HEK293 (cell line): ENCODE measurements around the gene RPSA.

Experiments
- CTCF ChIA-PET: fragments of 350-600 bp; formaldehyde crosslinking; extraction: SDS; loops from one replicate; lab custom pipeline; 2021; ENCODE audit warnings: antibody characterized with exemption; lab: Yijun Ruan, JAX
- POLR2A ChIA-PET: fragments of 300-600 bp; formaldehyde crosslinking; extraction: SDS; loops from one replicate; lab custom pipeline; 2020; ENCODE audit warnings: antibody characterized with exemption, inconsistent platforms; lab: Yijun Ruan, JAX
- H3K27ac ChIP-seq: fragments of 200-500 bp; sonication (Bioruptor generic); 2 replicates; pipeline ENCODE4 v1.5.1; 2014; ENCODE audit warnings: low read depth, low read length, control low read depth, inconsistent platforms; ENCODE audit errors: extremely low read depth
- H3K36me3 ChIP-seq, 2 experiments: fragments of 200-500 bp in 1 of 2; sonication (Bioruptor generic) in 1 of 2; 1 replicate in 1 of 2; 2 replicates in 1 of 2; pipeline ENCODE4 v1.5.1; 2014 to 2017; ENCODE audit warnings: inconsistent platforms in 2 of 2, low read length in 2 of 2; ENCODE audit not compliant: control insufficient read depth in 2 of 2, insufficient read depth in 1 of 2
- H3K4me1 ChIP-seq: fragments of 200-500 bp; sonication (Bioruptor generic); 2 replicates; pipeline ENCODE4 v1.5.1; 2014; ENCODE audit warnings: mild to moderate bottlenecking, low read length, inconsistent platforms; ENCODE audit not compliant: control insufficient read depth, insufficient read depth
- H3K4me3 ChIP-seq: 2 replicates; pipeline ENCODE4 v1.5.1; 2011; ENCODE audit warnings: low read depth, mild to moderate bottlenecking, control low read depth, low read length, moderate library complexity
- H3K9me3 ChIP-seq: fragments of 200-500 bp; sonication (Bioruptor generic); 2 replicates; pipeline ENCODE4 v1.5.1; 2014; ENCODE audit warnings: low read depth, low read length, inconsistent platforms; ENCODE audit not compliant: control insufficient read depth, insufficient read depth
- CTCF ChIP-seq: fragments of 450-650 bp; formaldehyde crosslinking; IDR thresholded peaks from 2 replicates; pipeline ENCODE4 v1.5.1; 2016; ENCODE audit warnings: missing biosample characterization, missing genetic modification characterization
- KLF1 ChIP-seq: fragments of 450-650 bp; formaldehyde crosslinking; IDR thresholded peaks from 2 replicates; pipeline ENCODE4 v1.5.1; 2016; ENCODE audit warnings: missing biosample characterization, missing genetic modification characterization
- MYNN ChIP-seq: fragments of 450-650 bp; formaldehyde crosslinking; IDR thresholded peaks from 2 replicates; pipeline ENCODE4 v1.5.1; 2016; ENCODE audit warnings: missing biosample characterization, missing genetic modification characterization, borderline replicate concordance
- OVOL3 ChIP-seq: fragments of 450-650 bp; formaldehyde crosslinking; IDR thresholded peaks from 2 replicates; pipeline ENCODE4 v1.5.1; 2016; ENCODE audit warnings: missing biosample characterization, missing genetic modification characterization
- SALL2 ChIP-seq: fragments of 450-650 bp; formaldehyde crosslinking; IDR thresholded peaks from 2 replicates; pipeline ENCODE4 v1.5.0; 2017; ENCODE audit warnings: missing biosample characterization, mild to moderate bottlenecking, missing genetic modification characterization, borderline replicate concordance
- SCRT1 ChIP-seq: fragments of 450-650 bp; formaldehyde crosslinking; IDR thresholded peaks from 2 replicates; pipeline ENCODE4 v1.5.1; 2016; ENCODE audit warnings: missing biosample characterization, missing genetic modification characterization, borderline replicate concordance
- SCRT2 ChIP-seq: fragments of 450-650 bp; formaldehyde crosslinking; IDR thresholded peaks from 2 replicates; pipeline ENCODE4 v1.5.1; 2016; ENCODE audit warnings: missing biosample characterization, missing genetic modification characterization
- ZFP41 ChIP-seq: fragments of 450-650 bp; formaldehyde crosslinking; IDR thresholded peaks from 2 replicates; pipeline ENCODE4 v1.5.1; 2016; ENCODE audit warnings: missing biosample characterization, missing genetic modification characterization, borderline replicate concordance
- ZNF140 ChIP-seq: fragments of 450-650 bp; formaldehyde crosslinking; IDR thresholded peaks from 2 replicates; pipeline ENCODE4 v1.5.1; 2016; ENCODE audit warnings: missing biosample characterization, missing genetic modification characterization
- ZNF2 ChIP-seq: fragments of 450-650 bp; formaldehyde crosslinking; IDR thresholded peaks from 2 replicates; pipeline ENCODE4 v1.5.1; 2016; ENCODE audit warnings: missing biosample characterization, missing genetic modification characterization
- ZNF23 ChIP-seq: fragments of 450-650 bp; formaldehyde crosslinking; IDR thresholded peaks from 2 replicates; pipeline ENCODE4 v1.5.1; 2016; ENCODE audit warnings: missing biosample characterization, missing genetic modification characterization, borderline replicate concordance
- ZNF292 ChIP-seq: fragments of 450-650 bp; formaldehyde crosslinking; IDR thresholded peaks from 2 replicates; pipeline ENCODE4 v1.5.1; 2016; ENCODE audit warnings: low read depth, missing biosample characterization, missing genetic modification characterization, borderline replicate concordance
- ZNF416 ChIP-seq: fragments of 450-650 bp; formaldehyde crosslinking; IDR thresholded peaks from 2 replicates; pipeline ENCODE4 v1.5.1; 2016; ENCODE audit warnings: missing biosample characterization, missing genetic modification characterization
- ZNF449 ChIP-seq: fragments of 450-650 bp; formaldehyde crosslinking; IDR thresholded peaks from 2 replicates; pipeline ENCODE4 v1.5.1; 2017; ENCODE audit warnings: missing biosample characterization, mild to moderate bottlenecking, missing genetic modification characterization, moderate library complexity
- ZNF530 ChIP-seq: fragments of 450-650 bp; formaldehyde crosslinking; IDR thresholded peaks from 2 replicates; pipeline ENCODE4 v1.5.1; 2016; ENCODE audit warnings: low read depth, missing biosample characterization, missing genetic modification characterization
- ZNF549 ChIP-seq: fragments of 450-650 bp; IDR thresholded peaks from 2 replicates; pipeline ENCODE4 v1.5.1; 2018; ENCODE audit warnings: missing biosample characterization, missing genetic modification characterization, mild to moderate bottlenecking, inconsistent platforms, moderate library complexity
- ZNF558 ChIP-seq: fragments of 450-650 bp; formaldehyde crosslinking; IDR thresholded peaks from 2 replicates; pipeline ENCODE4 v1.5.1; 2016; ENCODE audit warnings: missing biosample characterization, missing genetic modification characterization
- ZNF610 ChIP-seq: fragments of 450-650 bp; formaldehyde crosslinking; IDR thresholded peaks from 2 replicates; pipeline ENCODE4 v1.5.1; 2016; ENCODE audit warnings: missing biosample characterization, missing genetic modification characterization, borderline replicate concordance
- ZNF623 ChIP-seq: fragments of 450-650 bp; formaldehyde crosslinking; IDR thresholded peaks from 2 replicates; pipeline ENCODE4 v1.5.1; 2016; ENCODE audit warnings: missing biosample characterization, missing genetic modification characterization
- ZNF629 ChIP-seq: fragments of 450-650 bp; formaldehyde crosslinking; IDR thresholded peaks from 2 replicates; pipeline ENCODE4 v1.5.1; 2017; ENCODE audit warnings: missing biosample characterization, missing genetic modification characterization
- ZNF654 ChIP-seq: fragments of 450-650 bp; formaldehyde crosslinking; IDR thresholded peaks from 2 replicates; pipeline ENCODE4 v1.5.1; 2016; ENCODE audit warnings: low read depth, missing biosample characterization, missing genetic modification characterization
- TF ChIP-seq, protein P1 (sequence below): fragments of 450-650 bp; formaldehyde crosslinking; IDR thresholded peaks from 2 replicates; pipeline ENCODE4 v1.5.1; 2016; ENCODE audit warnings: missing biosample characterization, missing genetic modification characterization
- TF ChIP-seq, protein P2 (sequence below): fragments of 450-650 bp; formaldehyde crosslinking; IDR thresholded peaks from 2 replicates; pipeline ENCODE4 v1.5.1; 2016; ENCODE audit warnings: missing biosample characterization, missing genetic modification characterization
- TF ChIP-seq, protein P3 (sequence below): fragments of 450-650 bp; formaldehyde crosslinking; IDR thresholded peaks from 2 replicates; pipeline ENCODE4 v1.5.1; 2016; ENCODE audit warnings: missing biosample characterization, missing genetic modification characterization
- TF ChIP-seq, protein P4 (sequence below): fragments of 450-650 bp; formaldehyde crosslinking; IDR thresholded peaks from 2 replicates; pipeline ENCODE4 v1.5.1; 2017; ENCODE audit warnings: missing biosample characterization, missing genetic modification characterization

The RPSA gene

DNA sequence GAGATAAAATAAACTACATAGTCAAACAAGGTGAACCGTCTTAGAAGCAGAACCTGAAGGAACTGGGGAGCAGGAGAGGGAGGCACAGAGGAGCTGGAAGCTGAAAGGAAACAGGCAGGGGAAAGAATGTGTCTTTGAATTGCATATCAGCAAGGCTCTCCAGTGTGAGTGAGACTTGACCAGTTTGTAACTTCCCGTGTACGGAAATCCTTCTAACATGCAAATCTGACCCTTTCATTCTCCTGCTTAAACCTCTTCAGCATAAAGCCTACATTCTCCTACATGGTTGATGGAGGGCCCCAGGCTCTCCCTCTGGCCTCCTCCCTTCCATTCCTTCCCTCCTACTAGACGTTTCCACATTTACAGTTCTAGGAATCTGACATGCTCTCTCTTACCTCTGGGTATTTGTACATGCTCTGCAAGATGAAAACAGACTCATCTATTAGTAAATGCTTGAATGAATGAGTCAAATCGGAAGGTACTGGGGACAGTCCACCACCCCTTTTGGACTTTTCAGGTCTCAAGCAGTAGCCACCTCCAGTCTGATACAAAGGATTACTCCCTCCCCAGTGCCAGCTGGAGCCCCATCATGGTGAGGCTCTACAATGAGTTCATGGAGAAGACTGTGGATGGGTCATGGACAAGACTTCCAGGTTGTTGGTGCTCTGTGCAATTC lies 29.4 kb upstream of the RPSA start (continued):
- TF ChIP-seq, protein P1, sequence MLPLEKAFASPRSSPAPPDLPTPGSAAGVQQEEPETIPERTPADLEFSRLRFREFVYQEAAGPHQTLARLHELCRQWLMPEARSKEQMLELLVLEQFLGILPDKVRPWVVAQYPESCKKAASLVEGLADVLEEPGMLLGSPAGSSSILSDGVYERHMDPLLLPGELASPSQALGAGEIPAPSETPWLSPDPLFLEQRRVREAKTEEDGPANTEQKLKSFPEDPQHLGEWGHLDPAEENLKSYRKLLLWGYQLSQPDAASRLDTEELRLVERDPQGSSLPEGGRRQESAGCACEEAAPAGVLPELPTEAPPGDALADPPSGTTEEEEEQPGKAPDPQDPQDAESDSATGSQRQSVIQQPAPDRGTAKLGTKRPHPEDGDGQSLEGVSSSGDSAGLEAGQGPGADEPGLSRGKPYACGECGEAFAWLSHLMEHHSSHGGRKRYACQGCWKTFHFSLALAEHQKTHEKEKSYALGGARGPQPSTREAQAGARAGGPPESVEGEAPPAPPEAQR = no peak
- no peak for TF ChIP-seq ZNF654 (tag by site-specific recombination)
- no peak for TF ChIP-seq SALL2

DNA sequence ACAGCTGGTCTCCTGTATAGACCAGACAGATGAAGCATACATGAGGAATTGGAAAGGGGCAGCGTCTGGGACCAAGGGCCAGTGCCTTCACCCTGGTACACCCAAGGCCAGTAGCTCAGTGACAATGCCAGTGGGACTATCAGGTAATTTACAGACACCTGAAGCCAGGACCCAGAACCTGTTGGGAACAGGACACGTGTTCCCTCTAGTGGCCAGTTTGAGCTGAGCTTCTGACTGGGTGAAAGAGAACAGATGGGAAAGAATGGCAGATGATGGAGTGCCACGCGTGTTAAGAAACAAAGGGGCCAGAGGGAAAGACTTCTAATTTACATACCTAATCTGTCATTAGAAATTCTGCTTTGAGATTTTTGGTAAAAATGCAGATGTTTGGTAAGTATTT lies 28.4 kb upstream of the RPSA start:
- Histone ChIP-seq H3K36me3 (no peaks in the 10 kb centered on the region), H3K9me3 (no peaks in the 10 kb centered on the region), H3K4me1 (no peaks in the 10 kb centered on the region), H3K4me3 (no peak overlapping the region), H3K27ac (no peak overlapping the region)
- ChIA-PET CTCF (interaction anchor here (0.6 to 2.0 kb wide), 15 partner anchors 9 to 395 kb away, joined by 3 to 7 read pairs (median 3); partner anchors contain the start of gene RPSA), POLR2A (interaction anchor here (1.2 kb wide), 1 partner anchor 86 kb away, joined by 3 read pairs; no protein-coding TSS in a partner anchor)
- TF ChIP-seq, protein P2, sequence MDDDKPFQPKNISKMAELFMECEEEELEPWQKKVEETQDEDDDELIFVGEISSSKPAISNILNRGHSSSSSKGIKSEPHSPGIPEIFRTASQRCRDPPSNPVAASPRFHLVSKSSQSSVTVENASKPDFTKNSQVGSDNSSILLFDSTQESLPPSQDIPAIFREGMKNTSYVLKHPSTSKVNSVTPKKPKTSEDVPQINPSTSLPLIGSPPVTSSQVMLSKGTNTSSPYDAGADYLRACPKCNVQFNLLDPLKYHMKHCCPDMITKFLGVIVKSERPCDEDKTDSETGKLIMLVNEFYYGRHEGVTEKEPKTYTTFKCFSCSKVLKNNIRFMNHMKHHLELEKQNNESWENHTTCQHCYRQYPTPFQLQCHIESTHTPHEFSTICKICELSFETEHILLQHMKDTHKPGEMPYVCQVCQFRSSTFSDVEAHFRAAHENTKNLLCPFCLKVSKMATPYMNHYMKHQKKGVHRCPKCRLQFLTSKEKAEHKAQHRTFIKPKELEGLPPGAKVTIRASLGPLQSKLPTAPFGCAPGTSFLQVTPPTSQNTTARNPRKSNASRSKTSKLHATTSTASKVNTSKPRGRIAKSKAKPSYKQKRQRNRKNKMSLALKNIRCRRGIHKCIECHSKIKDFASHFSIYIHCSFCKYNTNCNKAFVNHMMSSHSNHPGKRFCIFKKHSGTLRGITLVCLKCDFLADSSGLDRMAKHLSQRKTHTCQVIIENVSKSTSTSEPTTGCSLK (tag by site-specific recombination) = no peak
- TF ChIP-seq SCRT2 (tag by site-specific recombination) (peak; percentile 66), ZNF292 (tag by site-specific recombination) (no peak), KLF1 (tag by site-specific recombination) (no peak), ZNF449 (tag by site-specific recombination) (no peak), ZNF623 (tag by site-specific recombination) (no peak), ZNF140 (no peak), MYNN (tag by site-specific recombination) (no peak), CTCF (tag by site-specific recombination) (peak; percentile 48; the same call in 1 of the 2 replicates), OVOL3 (no peak), ZNF549 (tag by site-specific recombination) (no peak), ZNF530 (tag by site-specific recombination) (no peak), ZNF23 (tag by site-specific recombination) (no peak), ZFP41 (tag by site-specific recombination) (no peak), SCRT1 (tag by site-specific recombination) (peak; percentile 59; the same call in 1 of the 2 replicates), ZNF629 (tag by site-specific recombination) (no peak), ZNF2 (tag by site-specific recombination) (no peak), ZNF558 (no peak), ZNF610 (tag by site-specific recombination) (no peak), ZNF416 (no peak)
- TF ChIP-seq, protein P3, sequence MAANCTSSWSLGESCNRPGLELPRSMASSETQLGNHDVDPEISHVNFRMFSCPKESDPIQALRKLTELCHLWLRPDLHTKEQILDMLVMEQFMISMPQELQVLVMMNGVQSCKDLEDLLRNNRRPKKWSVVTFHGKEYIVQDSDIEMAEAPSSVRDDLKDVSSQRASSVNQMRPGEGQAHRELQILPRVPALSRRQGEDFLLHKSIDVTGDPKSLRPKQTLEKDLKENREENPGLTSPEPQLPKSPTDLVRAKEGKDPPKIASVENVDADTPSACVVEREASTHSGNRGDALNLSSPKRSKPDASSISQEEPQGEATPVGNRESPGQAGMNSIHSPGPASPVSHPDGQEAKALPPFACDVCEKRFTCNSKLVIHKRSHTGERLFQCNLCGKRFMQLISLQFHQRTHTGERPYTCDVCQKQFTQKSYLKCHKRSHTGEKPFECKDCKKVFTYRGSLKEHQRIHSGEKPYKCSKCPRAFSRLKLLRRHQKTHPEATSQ (tag by site-specific recombination) = no peak
- TF ChIP-seq, protein P4, sequence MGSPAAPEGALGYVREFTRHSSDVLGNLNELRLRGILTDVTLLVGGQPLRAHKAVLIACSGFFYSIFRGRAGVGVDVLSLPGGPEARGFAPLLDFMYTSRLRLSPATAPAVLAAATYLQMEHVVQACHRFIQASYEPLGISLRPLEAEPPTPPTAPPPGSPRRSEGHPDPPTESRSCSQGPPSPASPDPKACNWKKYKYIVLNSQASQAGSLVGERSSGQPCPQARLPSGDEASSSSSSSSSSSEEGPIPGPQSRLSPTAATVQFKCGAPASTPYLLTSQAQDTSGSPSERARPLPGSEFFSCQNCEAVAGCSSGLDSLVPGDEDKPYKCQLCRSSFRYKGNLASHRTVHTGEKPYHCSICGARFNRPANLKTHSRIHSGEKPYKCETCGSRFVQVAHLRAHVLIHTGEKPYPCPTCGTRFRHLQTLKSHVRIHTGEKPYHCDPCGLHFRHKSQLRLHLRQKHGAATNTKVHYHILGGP = no peak
